ENCODE data around the gene GID4.

DNA sequence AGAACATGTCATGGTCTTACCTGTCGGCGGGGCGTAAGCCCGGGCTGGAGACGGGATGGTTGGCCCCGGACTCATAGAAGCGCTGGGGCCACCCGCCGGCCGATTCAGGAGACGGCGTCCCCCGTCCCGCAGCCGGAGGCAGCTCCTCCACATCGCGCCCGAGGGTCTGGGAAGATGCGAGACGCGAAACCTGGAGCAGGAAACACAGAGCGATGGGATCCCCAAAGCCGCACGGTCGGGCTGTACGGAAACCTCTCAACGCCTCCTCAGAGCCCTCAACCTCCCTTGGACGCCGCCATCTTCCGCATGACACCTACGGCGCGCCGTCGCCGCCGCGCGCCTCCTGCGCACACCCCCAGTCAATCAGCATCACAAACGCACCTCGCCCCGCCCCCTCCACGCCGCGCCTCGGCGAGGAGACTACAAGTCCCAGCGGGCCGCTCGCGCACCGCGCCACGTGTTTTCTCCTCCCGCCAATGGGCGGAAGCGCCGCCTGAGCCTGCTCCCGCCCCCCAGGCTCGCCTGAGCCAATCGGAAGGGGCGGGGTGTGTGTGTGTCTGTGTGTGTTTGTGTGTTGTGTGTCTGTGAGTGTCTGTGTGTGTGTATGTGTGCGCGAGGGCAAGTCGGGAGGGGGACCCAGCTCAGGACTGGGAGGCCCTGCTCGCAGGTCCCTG, at the start of gene GID4, which contains the start of gene ATPAF2:
- TF ChIP-seq, protein P1, sequence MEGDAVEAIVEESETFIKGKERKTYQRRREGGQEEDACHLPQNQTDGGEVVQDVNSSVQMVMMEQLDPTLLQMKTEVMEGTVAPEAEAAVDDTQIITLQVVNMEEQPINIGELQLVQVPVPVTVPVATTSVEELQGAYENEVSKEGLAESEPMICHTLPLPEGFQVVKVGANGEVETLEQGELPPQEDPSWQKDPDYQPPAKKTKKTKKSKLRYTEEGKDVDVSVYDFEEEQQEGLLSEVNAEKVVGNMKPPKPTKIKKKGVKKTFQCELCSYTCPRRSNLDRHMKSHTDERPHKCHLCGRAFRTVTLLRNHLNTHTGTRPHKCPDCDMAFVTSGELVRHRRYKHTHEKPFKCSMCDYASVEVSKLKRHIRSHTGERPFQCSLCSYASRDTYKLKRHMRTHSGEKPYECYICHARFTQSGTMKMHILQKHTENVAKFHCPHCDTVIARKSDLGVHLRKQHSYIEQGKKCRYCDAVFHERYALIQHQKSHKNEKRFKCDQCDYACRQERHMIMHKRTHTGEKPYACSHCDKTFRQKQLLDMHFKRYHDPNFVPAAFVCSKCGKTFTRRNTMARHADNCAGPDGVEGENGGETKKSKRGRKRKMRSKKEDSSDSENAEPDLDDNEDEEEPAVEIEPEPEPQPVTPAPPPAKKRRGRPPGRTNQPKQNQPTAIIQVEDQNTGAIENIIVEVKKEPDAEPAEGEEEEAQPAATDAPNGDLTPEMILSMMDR (conservative IDR thresholded peaks at IDR 0.05 in 1 of 2, IDR thresholded peaks at IDR 0.05 in 1 of 2; ENCODE audit: low read depth in 1 of 2, low read length in 2 of 2) = no peak
- TF ChIP-seq EZH2 (IDR thresholded peaks at IDR 0.05; ENCODE audit: low read length, missing control alignments) = no peak

Data from fibroblast of lung (primary cell).